ENCODE results near the gene MRI1.
"Not testable (repeated sequence)": the region's sequence is repeated elsewhere in the genome, so short reads cannot be mapped to it uniquely, and the experiment has no call there.

The MRI1 gene

GRCh38 chr19:13774217-13775191 lies 10.2 kb downstream of the MRI1 start, which contains the start of gene C19orf53:
C19orf53 (plus strand) TSS chr19:13774456; CDS start chr19:13774478, 22 bp downstream.
- ChIA-PET POLR2A (ENCODE audit: low non-redundant PET) (no interaction called here), CTCF (interaction anchor here (0.5 to 1.5 kb wide), 5 partner anchors 13 to 440 kb away, joined by 3 to 4 read pairs (median 3); no protein-coding TSS in a partner anchor)
- TF ChIP-seq, protein P1, sequence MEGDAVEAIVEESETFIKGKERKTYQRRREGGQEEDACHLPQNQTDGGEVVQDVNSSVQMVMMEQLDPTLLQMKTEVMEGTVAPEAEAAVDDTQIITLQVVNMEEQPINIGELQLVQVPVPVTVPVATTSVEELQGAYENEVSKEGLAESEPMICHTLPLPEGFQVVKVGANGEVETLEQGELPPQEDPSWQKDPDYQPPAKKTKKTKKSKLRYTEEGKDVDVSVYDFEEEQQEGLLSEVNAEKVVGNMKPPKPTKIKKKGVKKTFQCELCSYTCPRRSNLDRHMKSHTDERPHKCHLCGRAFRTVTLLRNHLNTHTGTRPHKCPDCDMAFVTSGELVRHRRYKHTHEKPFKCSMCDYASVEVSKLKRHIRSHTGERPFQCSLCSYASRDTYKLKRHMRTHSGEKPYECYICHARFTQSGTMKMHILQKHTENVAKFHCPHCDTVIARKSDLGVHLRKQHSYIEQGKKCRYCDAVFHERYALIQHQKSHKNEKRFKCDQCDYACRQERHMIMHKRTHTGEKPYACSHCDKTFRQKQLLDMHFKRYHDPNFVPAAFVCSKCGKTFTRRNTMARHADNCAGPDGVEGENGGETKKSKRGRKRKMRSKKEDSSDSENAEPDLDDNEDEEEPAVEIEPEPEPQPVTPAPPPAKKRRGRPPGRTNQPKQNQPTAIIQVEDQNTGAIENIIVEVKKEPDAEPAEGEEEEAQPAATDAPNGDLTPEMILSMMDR (conservative IDR thresholded peaks at IDR 0.05; ENCODE audit: low read depth) = no peak
- peak within 1 kb of the TSS; percentile 88 for H3K27ac ChIP-seq
- peak; percentile 96 for DNase-seq (ENCODE audit: low spot score)

GRCh38 chr19:13778398-13778797 lies 14.1 kb downstream of the MRI1 start:
- peak overlapping the region; percentile 88 for H3K27ac ChIP-seq
- DNase-seq (ENCODE audit: low spot score) = no peak
- ChIA-PET POLR2A (ENCODE audit: low non-redundant PET) (no interaction called here), CTCF (interaction anchor here (0.6 to 0.9 kb wide), 3 partner anchors 84 to 337 kb away, joined by 3 read pairs; no protein-coding TSS in a partner anchor)
- TF ChIP-seq, protein P1 (conservative IDR thresholded peaks at IDR 0.05; ENCODE audit: low read depth) = no peak

- H3K27ac ChIP-seq = peak overlapping the region; percentile 88
- CTCF ChIA-PET = interaction anchor here (0.6 to 0.9 kb wide), 2 partner anchors 83 to 171 kb away, joined by 3 read pairs; no protein-coding TSS in a partner anchor
- DNase-seq (ENCODE audit: low spot score) = no peak
- TF ChIP-seq, protein P1 (conservative IDR thresholded peaks at IDR 0.05; ENCODE audit: low read depth) = no peak
- POLR2A ChIA-PET (ENCODE audit: low non-redundant PET) = interaction anchor here (0.6 kb wide), 1 partner anchor 8 kb away, joined by 3 read pairs; no protein-coding TSS in a partner anchor
These were observed 14.5 kb downstream of the MRI1 start for GRCh38 chr19:13778847-13779246.

- peak overlapping the region; percentile 88 for H3K27ac ChIP-seq
- DNase-seq (ENCODE audit: low spot score); POLR2A ChIA-PET (ENCODE audit: low non-redundant PET): not testable (repeated sequence)
- CTCF ChIA-PET = interaction anchor here (0.6 kb wide), 1 partner anchor 202 kb away, joined by 3 read pairs; no protein-coding TSS in a partner anchor
These were observed 15.5 kb downstream of the MRI1 start for GRCh38 chr19:13779794-13780193.

GRCh38 chr19:13781547-13781946 lies 17.2 kb downstream of the MRI1 start:
- peak overlapping the region; percentile 88 for H3K27ac ChIP-seq
- ChIA-PET POLR2A (ENCODE audit: low non-redundant PET) (interaction anchor here (0.8 kb wide), 1 partner anchor 13 kb away, joined by 3 read pairs; the partner anchor contains the start of gene ZSWIM4), CTCF (no interaction called here)
- TF ChIP-seq, protein P1 (conservative IDR thresholded peaks at IDR 0.05; ENCODE audit: low read depth) = no peak
- DNase-seq (ENCODE audit: low spot score) = peak; percentile 83

DNA sequence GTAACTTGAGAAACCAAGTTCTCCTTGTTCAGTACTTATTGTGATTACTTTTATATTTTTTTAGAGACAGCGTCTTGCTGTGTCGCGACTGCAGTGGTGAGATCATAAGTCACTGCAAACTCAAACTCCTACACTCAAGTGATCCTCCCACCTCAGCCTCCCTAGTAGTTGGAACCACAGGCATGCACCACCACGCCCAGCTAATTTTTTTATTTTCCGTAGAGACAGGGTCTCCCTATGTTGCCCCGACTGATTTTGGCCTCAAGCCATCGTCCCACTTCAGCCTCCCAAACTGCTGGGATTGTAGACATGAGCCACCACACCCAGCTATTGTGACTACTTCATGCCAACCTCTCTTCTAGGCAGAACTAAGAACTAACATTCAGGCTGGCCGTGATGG lies 18.2 kb downstream of the MRI1 start:
- CTCF ChIA-PET = interaction anchor here (0.9 kb wide), 1 partner anchor 80 kb away, joined by 4 read pairs; no protein-coding TSS in a partner anchor
- POLR2A ChIA-PET (ENCODE audit: low non-redundant PET) = no interaction called here
- H3K27ac ChIP-seq = peak overlapping the region; percentile 88
- TF ChIP-seq, protein P1 (conservative IDR thresholded peaks at IDR 0.05; ENCODE audit: low read depth) = no peak
- no peak for DNase-seq (ENCODE audit: low spot score)

All from RWPE1 (cell line).